Stromal cell of bone marrow (primary cell): Measurements from ENCODE around the gene NRIP2.

Source experiments
- DNase-seq: peaks from one replicate; pipeline ENCODE4 v3.0.0-alpha.2; 2012; ENCODE audit warnings: low read depth

Gene NRIP2

GRCh38 chr12:2806700-2807099 is 28.1 kb downstream of the NRIP2 start:
- DNase-seq = no peak

GRCh38 chr12:2805143-2805520 is 29.7 kb downstream of the NRIP2 start:
- DNase-seq = no peak

- peak; percentile 66 for DNase-seq
These were observed 30.3 kb downstream of the NRIP2 start for GRCh38 chr12:2804393-2805142.

- no peak for DNase-seq
These were observed 31.0 kb downstream of the NRIP2 start for GRCh38 chr12:2803635-2804392.

- no peak for DNase-seq
These were observed 33.6 kb downstream of the NRIP2 start for GRCh38 chr12:2801044-2801783.

- DNase-seq = no peak
These were observed 34.7 kb downstream of the NRIP2 start for GRCh38 chr12:2800046-2800570.

- DNase-seq = no peak
These were observed 37.0 kb downstream of the NRIP2 start for GRCh38 chr12:2797721-2798418.

GRCh38 chr12:2796187-2796666 is 38.6 kb downstream of the NRIP2 start:
- no peak for DNase-seq

- DNase-seq = peak; percentile 50
These were observed 39.3 kb downstream of the NRIP2 start for GRCh38 chr12:2795291-2796186.

- DNase-seq = peak; percentile 74
These were observed 40.0 kb downstream of the NRIP2 start, which contains the start of gene FKBP4 for GRCh38 chr12:2794736-2795289. Gene FKBP4 (plus strand): TSS chr12:2794970. CDS start chr12:2795140, 170 bp downstream.

GRCh38 chr12:2794191-2794735 is 40.6 kb downstream of the NRIP2 start:
- DNase-seq = no peak

- DNase-seq = no peak
These were observed 41.3 kb downstream of the NRIP2 start for GRCh38 chr12:2793561-2793960.

GRCh38 chr12:2792671-2793500 is 41.9 kb downstream of the NRIP2 start:
- no peak for DNase-seq

- no peak for DNase-seq
These were observed 43.7 kb downstream of the NRIP2 start for GRCh38 chr12:2791089-2791488.

GRCh38 chr12:2785017-2785416 is 49.8 kb downstream of the NRIP2 start:
- DNase-seq = no peak

GRCh38 chr12:2783936-2784600 is 50.8 kb downstream of the NRIP2 start:
- no peak for DNase-seq

- DNase-seq = no peak
These were observed 55.6 kb downstream of the NRIP2 start for GRCh38 chr12:2779281-2779680.

- DNase-seq = no peak
These were observed 58.6 kb downstream of the NRIP2 start for GRCh38 chr12:2776129-2776806.
